NK-92 (cell line): ENCODE measurements around the gene ANAPC5.

Source experiments
- DNase-seq: peaks from one replicate; lab custom pipeline; 2025; ENCODE audit not compliant: unreplicated experiment; lab: John Stamatoyannopoulos, UW

The ANAPC5 gene

DNA sequence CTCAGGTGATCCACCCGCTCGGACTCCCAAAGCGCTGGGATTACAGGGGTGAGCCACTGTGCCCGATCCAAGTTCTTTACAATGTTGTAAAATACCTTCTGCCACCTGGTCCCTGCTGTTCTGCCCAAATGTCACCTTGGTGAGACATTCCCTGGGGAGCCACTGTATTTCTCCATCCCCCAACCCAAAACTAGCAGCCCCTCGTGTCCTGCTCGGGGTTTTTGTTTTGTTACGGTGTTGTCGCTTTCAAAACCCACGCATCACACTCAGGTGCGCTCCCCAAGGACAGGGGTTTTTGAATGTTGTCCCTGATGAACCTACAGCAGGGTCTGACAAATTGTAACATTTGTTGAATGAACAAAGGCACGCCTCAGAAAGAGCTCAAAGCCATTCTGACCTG, 93.1 kb downstream of the ANAPC5 start:
- no peak for DNase-seq
